ENCODE data around the gene RHOA. TPM values are rescaled to one million over a fixed set of nuclear protein-coding genes. Genes with fewer than 3 reads are reported as not detected.
A peak's percentile ranks its signal among the peaks of the same experiment; 100 is the strongest.
"Not testable (repeated sequence)": the region's sequence is repeated elsewhere in the genome, so short reads cannot be mapped to it uniquely, and the experiment has no call there.

RHOA gene
- total RNA-seq, 1 experiment from 2014 or later: 348 TPM

- Mint-ChIP-seq H3K36me3 (ENCODE audit: insufficient read depth, unreplicated experiment) (peaks cover 72% of the 10 kb centered on the region), H3K9me3 (ENCODE audit: unreplicated experiment) (no peaks in the 10 kb centered on the region), H3K27me3 (ENCODE audit: insufficient read depth, unreplicated experiment) (no peaks in the 10 kb centered on the region), H3K27ac (ENCODE audit: unreplicated experiment) (no peak overlapping the region), H3K4me1 (ENCODE audit: low read depth, unreplicated experiment) (no peaks in the 10 kb centered on the region), H3K4me3 (ENCODE audit: unreplicated experiment) (no peak overlapping the region)
- no peaks in the 10 kb centered on the region; the same call in 1 of the 2 replicates for H3K36me3 ChIP-seq (ENCODE audit: control insufficient read depth, insufficient read depth, low read length)
- DNase-seq: no peak
- no peak for TF ChIP-seq CTCF (IDR thresholded peaks at IDR 0.05; ENCODE audit: insufficient read depth in 1 of 2, low read depth in 1 of 2, low read length in 1 of 2, severe bottlenecking in 1 of 2, unreplicated experiment in 1 of 2)
- no peaks in the 10 kb centered on the region for H3K4me1 ChIP-seq
- intact Hi-C loops (cut with micrococcal nuclease; ENCODE audit: unreplicated experiment): no loop called here
- POLR2A ChIA-PET: no interaction called here
- no TSS peak for BruUV-seq (replicated peaks)
- H3K4me3 ChIP-seq (ENCODE audit: low read depth, low read length): no peak overlapping the region
- CTCF ChIA-PET: no interaction called here
- H3K9me3 ChIP-seq: no peaks in the 10 kb centered on the region
- no peaks in the 10 kb centered on the region for H3K27me3 ChIP-seq (replicated peaks; ENCODE audit: control insufficient read depth, insufficient read depth, low read length)
Observed at GRCh38 chr3:49329186-49329585, 82.6 kb downstream of the RHOA start.

- intact Hi-C loops (cut with micrococcal nuclease; ENCODE audit: unreplicated experiment); H3K27ac Mint-ChIP-seq (ENCODE audit: unreplicated experiment); H3K4me3 ChIP-seq (ENCODE audit: low read depth, low read length); DNase-seq; H3K27me3 ChIP-seq (replicated peaks; ENCODE audit: control insufficient read depth, insufficient read depth, low read length); H3K36me3 ChIP-seq (ENCODE audit: control insufficient read depth, insufficient read depth, low read length); CTCF ChIA-PET; BruUV-seq (replicated peaks); H3K4me3 Mint-ChIP-seq (ENCODE audit: unreplicated experiment); H3K4me1 ChIP-seq; H3K9me3 ChIP-seq; H3K9me3 Mint-ChIP-seq (ENCODE audit: unreplicated experiment); H3K27me3 Mint-ChIP-seq (ENCODE audit: insufficient read depth, unreplicated experiment); H3K4me1 Mint-ChIP-seq (ENCODE audit: low read depth, unreplicated experiment); POLR2A ChIA-PET: not testable (repeated sequence)
- H3K36me3 Mint-ChIP-seq (ENCODE audit: insufficient read depth, unreplicated experiment): peaks cover 79% of the 10 kb centered on the region
Observed at GRCh38 chr3:49328350-49328749, 83.4 kb downstream of the RHOA start.

GRCh38 chr3:49327485-49327884, 84.3 kb downstream of the RHOA start:
- BruUV-seq (replicated peaks): no TSS peak
- Histone ChIP-seq H3K9me3 (no peaks in the 10 kb centered on the region), H3K27me3 (replicated peaks; ENCODE audit: control insufficient read depth, insufficient read depth, low read length) (no peaks in the 10 kb centered on the region), H3K4me3 (ENCODE audit: low read depth, low read length) (no peak overlapping the region), H3K36me3 (ENCODE audit: control insufficient read depth, insufficient read depth, low read length) (no peaks in the 10 kb centered on the region; the same call in 1 of the 2 replicates), H3K4me1 (no peaks in the 10 kb centered on the region)
- H3K4me3 Mint-ChIP-seq (ENCODE audit: unreplicated experiment): no peak overlapping the region
- peak in 1 of 2 experiments; percentile 34 for DNase-seq
- no peaks in the 10 kb centered on the region for H3K9me3 Mint-ChIP-seq (ENCODE audit: unreplicated experiment)
- peak; percentile 58 to 60 for TF ChIP-seq CTCF (IDR thresholded peaks at IDR 0.05; ENCODE audit: insufficient read depth in 1 of 2, low read depth in 1 of 2, low read length in 1 of 2, severe bottlenecking in 1 of 2, unreplicated experiment in 1 of 2)
- H3K4me1 Mint-ChIP-seq (ENCODE audit: low read depth, unreplicated experiment): no peaks in the 10 kb centered on the region
- ChIA-PET POLR2A (no interaction called here), CTCF (interaction anchor here (1.0 kb wide), 2 partner anchors 12 to 122 kb away, joined by 6 read pairs; partner anchors contain the start of gene USP4)
- H3K27me3 Mint-ChIP-seq (ENCODE audit: insufficient read depth, unreplicated experiment): no peaks in the 10 kb centered on the region
- no peak overlapping the region for H3K27ac Mint-ChIP-seq (ENCODE audit: unreplicated experiment)
- H3K36me3 Mint-ChIP-seq (ENCODE audit: insufficient read depth, unreplicated experiment): peaks cover 79% of the 10 kb centered on the region
- intact Hi-C loops (cut with micrococcal nuclease; ENCODE audit: unreplicated experiment): no loop called here

- no peaks in the 10 kb centered on the region for H3K27me3 ChIP-seq (replicated peaks; ENCODE audit: control insufficient read depth, insufficient read depth, low read length)
- no peak for DNase-seq
- TF ChIP-seq CTCF (IDR thresholded peaks at IDR 0.05; ENCODE audit: insufficient read depth in 1 of 2, low read depth in 1 of 2, low read length in 1 of 2, severe bottlenecking in 1 of 2, unreplicated experiment in 1 of 2): no peak
- no peaks in the 10 kb centered on the region; the same call in 1 of the 2 replicates for H3K36me3 ChIP-seq (ENCODE audit: control insufficient read depth, insufficient read depth, low read length)
- ChIA-PET CTCF (no interaction called here), POLR2A (no interaction called here)
- H3K27ac Mint-ChIP-seq (ENCODE audit: unreplicated experiment): no peak overlapping the region
- peaks cover 84% of the 10 kb centered on the region for H3K36me3 Mint-ChIP-seq (ENCODE audit: insufficient read depth, unreplicated experiment)
- no peaks in the 10 kb centered on the region for H3K9me3 Mint-ChIP-seq (ENCODE audit: unreplicated experiment)
- BruUV-seq (replicated peaks): no TSS peak
- no peak overlapping the region for H3K4me3 ChIP-seq (ENCODE audit: low read depth, low read length)
- no peaks in the 10 kb centered on the region for H3K4me1 ChIP-seq
- H3K27me3 Mint-ChIP-seq (ENCODE audit: insufficient read depth, unreplicated experiment): no peaks in the 10 kb centered on the region
- H3K4me1 Mint-ChIP-seq (ENCODE audit: low read depth, unreplicated experiment): no peaks in the 10 kb centered on the region
- intact Hi-C loops (cut with micrococcal nuclease; ENCODE audit: unreplicated experiment): no loop called here
- H3K9me3 ChIP-seq: no peaks in the 10 kb centered on the region
- no peak overlapping the region for H3K4me3 Mint-ChIP-seq (ENCODE audit: unreplicated experiment)
Observed at GRCh38 chr3:49324768-49325167, 87.0 kb downstream of the RHOA start.
